Activated T-cell treated with anti-CD3 and anti-CD28 coated beads for 1 hour (primary cell): ENCODE measurements around the gene VSIR.

Experiments used
- DNase-seq: peaks from one replicate; pipeline ENCODE4 v3.0.0-alpha.2; 2020; ENCODE audit warnings: low read depth

Gene VSIR

GRCh38 chr10:71747039-71747531, 26.2 kb downstream of the VSIR start:
- no peak for DNase-seq

- no peak for DNase-seq
Observed at GRCh38 chr10:71746344-71747037, 26.8 kb downstream of the VSIR start.

GRCh38 chr10:71745664-71746250, 27.6 kb downstream of the VSIR start:
- no peak for DNase-seq

DNA sequence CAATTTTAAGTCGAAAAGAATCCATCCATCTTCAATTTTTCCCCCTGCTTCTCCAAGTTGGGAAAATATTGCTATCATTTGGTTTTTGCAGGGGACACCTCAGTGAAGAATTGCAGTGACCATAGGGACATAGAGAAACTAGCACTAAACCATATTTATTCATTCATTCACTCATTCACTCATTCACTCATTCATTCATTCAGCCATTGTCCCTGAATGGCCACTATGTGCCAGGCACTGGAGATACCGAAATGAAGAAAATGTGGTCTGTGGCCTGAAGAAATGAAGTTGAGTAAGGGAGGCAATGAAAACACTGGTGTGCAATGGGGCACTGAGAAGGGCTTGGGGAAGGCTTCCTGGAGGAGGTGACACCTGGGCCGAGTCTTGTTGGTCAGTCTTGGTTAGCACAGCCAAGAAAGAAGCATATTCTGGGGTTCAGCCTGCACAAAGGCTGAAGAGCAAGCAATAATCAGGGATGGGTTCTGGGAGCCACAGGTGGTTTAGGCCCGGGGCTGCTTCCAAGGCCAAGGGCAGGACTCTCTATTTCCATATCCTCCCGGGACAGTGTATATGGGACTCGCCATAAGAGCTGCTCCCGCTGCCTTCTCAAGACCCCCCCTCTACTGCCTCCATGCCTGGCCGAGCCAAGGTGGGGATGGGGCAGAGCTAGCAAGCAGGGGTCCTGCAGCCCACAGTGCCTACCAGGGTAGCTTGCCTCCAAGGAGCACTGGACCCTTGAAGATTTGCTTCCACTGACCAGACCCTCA, 28.2 kb downstream of the VSIR start:
- no peak for DNase-seq

GRCh38 chr10:71743866-71744265, 29.5 kb downstream of the VSIR start:
- no peak for DNase-seq

DNA sequence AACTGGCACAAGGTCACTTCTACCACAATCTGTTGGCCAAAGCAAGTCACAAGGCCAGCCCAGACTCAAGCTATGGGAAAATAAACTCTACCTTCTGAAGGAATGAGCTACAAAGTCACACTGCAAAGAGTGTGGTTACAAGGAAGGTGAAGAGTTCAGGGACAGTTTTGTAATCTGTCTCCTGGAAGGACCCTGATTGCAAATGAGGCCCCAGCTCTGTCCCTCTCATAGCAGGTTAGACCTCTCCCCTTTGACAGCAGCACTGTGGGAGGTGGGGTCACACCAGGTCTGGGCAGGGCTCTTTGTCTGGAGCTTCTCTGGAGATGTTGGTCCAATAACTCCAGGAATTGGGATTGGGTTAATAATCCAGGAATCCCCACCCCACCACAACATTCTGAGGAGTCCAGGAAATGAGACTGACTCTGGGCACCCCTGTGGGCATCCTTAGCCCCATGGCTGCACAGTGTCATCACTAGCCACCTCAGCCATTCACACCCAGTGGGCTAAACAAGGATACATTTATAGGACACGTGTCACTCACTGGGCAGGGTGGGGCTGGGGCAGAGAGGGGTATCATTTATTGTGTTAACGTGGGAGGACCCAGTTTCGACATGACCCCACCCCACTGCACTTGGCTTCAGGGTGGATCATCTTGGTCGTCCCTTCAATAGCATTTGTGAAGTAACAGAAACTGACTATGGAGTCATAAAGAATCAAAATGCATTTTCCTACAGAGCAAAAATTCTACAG, 30.1 kb downstream of the VSIR start:
- no peak for DNase-seq

DNA sequence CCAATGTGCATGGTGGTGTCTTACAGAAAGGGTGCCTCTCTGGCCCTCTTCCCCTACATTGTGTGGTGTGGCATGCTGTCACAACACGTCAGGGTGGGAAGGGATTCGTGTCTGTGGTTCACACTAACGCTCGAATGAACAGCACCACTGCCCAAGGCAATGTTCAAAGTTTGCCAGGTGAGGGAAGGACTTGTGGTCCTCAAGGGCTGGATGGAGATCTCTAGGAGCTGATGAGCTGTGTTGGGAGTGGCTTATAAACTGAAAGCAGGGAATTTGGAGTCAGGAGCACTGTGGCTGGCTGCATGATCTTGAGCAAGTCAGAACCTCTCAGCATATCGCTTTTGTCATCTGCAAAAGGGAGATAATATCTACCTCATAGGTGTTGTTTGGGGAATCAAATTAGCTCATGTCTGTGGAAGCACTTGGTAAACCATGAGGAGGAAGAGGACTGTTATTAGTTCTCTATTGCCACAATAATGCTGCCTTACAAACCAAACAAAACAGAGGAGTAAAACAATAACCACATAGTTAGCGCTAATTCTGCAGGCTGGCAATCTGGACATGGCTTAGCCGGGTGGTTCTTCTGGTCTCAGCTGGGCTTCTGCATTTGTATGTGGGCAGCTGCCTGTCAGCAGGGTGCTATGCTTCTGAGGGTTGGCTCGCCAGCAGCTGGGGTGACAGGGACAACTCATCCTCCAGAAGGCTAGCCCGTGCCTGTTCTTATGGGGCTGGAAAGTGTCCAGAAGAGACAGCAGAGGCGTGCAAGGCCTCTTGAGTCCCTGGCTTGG, 30.8 kb downstream of the VSIR start:
- no peak for DNase-seq

- no peak for DNase-seq
Observed at GRCh38 chr10:71741671-71742070, 31.6 kb downstream of the VSIR start.

DNA sequence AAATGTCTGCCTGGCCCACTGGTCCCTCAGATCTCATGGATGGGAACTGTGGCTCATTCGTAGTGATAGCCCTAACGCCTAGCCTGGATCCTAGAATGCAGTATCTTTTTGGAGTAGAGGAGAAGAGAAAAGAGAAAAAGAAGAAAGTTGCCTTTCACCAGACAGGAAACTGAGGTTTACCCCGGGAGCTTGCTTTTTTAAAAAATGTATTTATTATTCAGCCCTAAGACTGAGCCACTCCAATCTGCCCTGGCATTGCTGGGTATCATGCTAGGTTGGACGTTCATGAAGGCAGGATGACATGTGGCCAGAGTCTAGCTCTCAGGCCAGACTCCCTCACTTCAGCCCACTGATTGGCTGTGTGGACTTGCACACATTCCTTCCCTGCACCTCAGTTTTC, 32.3 kb downstream of the VSIR start:
- no peak for DNase-seq

GRCh38 chr10:71740069-71740653, 33.2 kb downstream of the VSIR start:
- no peak for DNase-seq

DNA sequence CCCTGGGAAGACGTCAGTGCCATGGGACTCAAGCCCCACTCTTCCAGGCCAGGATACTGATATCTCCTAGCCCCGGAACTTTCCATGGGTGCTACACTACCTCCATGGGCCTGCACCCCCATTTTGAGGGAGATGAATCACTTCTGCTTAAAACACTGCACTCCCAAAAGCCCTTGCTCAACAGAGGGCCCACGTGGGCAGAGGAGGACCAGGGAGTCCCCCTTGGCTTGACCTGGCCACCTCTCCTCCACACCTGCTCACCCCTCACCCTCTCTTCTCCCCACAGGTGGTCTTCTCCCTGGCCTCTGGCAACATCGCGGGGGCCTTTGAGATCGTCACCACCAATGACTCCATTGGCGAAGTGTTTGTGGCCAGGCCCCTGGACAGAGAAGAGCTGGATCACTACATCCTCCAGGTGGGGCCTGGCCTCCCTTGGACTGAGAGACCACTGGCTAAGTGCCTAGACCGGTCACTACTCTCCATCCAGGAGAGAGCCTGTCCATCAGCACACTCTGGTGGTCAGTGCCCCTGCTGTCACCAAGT, 33.9 kb downstream of the VSIR start:
- DNase-seq = no peak

DNA sequence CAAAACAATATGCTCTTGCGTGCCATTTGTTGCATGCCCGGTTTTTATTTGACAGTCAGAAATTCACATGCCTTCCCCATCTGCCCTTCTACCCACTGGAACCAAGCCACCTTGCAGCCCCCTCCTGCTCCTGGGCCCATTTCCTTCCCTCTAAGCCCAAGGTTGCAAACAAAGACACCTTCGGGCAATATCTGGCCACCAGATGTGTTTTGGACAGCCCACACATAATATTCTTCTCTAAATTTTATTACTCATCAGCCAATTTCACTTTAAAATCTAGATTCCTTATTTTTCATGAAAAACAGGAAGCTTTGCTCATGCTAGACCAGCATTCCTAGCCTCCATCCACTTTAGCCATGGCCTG, 35.5 kb downstream of the VSIR start:
- DNase-seq = no peak

DNA sequence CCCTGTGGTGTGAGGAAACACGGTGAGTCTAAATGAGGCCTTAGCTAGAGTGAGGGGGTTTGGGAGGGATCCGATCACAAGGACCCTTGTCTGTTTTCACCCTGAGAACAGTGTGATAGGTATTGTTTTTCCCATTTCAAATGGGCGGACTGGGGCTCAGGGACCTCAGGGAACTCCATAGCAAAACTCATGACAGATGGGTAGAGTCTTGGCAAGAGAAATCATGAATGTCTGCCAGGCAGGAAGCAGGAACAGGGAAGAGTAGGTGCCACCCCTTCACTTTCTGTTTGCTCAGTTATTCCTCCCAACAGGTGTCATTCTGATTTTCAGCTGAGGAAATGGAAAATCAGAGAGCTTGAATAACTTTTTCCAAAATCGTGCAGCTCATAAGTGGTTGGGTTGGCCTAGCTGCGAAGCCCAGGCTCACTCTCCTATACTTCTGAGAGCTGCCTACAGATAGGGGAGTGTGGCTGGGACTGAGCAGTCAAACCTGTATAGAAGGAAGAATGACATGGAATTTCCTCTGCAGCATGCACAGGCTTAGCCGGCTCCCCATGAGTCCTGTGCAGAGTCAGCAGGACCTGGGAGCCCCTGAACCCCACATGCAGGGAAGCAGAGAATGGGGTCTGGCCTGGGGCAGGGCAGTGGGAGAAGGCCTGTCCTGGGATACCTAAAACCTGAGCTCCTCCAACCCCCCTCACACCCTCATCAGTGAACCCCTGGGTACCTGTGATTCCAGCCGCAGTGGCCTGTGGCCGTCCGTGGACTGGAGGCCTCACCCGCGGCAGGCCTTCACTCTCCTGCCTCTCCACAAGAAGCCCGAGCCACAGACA, 36.1 kb downstream of the VSIR start:
- no peak for DNase-seq

- DNase-seq = no peak
Observed at GRCh38 chr10:71736570-71736952, 36.8 kb downstream of the VSIR start.

DNA sequence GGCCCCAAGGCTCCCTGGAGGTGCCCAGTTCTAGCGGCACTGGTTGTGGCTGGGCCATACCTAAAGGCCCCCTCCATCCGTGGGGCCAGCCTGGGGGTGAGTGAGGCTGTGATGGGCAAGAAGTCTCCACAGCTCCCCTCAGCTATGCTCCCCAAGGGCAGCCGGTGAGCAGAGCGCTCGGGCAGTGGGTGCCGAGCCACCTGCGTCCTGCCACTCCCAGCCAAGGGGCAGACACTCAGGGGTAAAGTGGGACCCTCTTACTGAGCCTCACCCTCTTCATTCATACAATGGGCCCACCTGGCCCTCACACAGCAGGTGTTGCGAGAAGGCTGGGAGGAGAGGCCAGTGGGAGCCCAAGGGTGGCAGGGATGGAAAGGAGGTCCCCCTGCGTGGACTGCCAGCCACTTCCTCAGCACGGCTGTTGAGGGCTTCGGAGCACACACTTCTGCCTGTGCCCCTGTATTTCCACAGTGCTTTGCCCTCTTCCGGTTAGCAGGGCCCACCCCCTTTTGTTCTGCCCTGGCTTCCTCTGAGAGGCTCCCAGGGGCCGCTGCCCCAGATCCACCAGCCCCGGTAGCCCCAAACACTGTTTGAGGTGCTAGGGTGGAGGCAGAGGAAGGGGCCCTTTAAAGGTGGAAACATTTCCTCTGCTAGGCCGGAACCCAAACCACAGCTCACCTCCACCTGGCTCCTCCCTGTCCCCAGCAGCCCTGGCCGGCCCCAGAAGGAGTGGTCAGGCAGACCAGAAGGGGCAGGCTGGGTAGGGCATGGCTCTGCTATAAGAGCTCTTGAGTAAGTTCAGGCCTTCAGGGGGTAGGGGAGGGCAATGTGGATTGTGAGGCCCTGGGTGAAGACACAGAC, 37.4 kb downstream of the VSIR start:
- DNase-seq = no peak

DNA sequence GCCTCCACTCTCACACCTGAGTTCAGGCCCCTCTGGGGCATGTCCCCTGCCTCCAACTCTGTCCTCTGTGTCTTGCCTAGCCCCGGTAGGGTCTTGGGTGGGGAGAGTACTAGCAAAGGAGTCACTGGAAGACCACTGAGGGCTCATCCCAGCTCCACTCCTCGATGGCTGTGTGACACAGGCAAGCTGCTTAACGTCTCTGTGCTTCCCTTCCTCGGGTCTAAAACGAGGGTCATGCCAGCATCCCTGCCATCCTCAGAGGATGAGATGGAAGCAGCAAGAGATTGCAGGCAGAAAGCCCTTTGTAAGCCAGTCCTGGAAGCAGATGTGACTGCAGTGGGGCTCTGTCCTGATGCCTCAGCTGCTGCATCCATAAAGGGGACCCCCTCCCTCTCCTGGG, 38.5 kb downstream of the VSIR start:
- DNase-seq = no peak

GRCh38 chr10:71731791-71732190, 41.5 kb downstream of the VSIR start:
- DNase-seq = no peak

DNA sequence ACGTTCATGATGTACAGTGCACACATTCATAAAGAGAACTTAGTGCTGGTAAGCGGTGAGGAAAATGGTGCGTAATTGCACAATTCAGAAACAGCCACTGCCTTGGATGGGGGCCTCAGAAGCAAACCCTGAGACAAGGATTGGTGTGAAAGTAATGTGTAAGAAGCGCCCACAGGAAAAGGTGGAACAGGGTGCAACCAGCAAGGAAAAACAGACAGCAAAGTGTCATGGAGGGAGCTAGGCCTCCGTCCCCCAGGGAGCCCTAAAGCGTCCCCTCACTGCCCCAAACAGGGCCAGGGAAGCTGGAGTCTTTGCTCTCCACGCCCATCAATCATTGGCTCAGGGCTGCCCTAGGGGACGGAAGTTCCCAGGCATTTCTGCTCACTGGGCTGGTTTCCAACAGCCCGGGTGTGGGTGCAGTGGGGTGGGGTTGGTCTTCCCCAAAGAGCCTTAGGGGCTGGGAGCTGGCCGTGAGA, 44.1 kb downstream of the VSIR start:
- no peak for DNase-seq
